Measurements from ENCODE around the gene JAK3. TPM values are rescaled to one million over a fixed set of nuclear protein-coding genes. Genes with fewer than 3 reads are reported as not detected.

Gene JAK3
- total RNA-seq, 4 donors from 2014 or later = 1.0 to 4.0 (median 1.7) TPM

- no peaks in the 10 kb centered on the region for H3K36me3 ChIP-seq
- TF ChIP-seq POLR2AphosphoS5 (IDR thresholded peaks at IDR 0.05) = no peak
- TF ChIP-seq, protein P1, sequence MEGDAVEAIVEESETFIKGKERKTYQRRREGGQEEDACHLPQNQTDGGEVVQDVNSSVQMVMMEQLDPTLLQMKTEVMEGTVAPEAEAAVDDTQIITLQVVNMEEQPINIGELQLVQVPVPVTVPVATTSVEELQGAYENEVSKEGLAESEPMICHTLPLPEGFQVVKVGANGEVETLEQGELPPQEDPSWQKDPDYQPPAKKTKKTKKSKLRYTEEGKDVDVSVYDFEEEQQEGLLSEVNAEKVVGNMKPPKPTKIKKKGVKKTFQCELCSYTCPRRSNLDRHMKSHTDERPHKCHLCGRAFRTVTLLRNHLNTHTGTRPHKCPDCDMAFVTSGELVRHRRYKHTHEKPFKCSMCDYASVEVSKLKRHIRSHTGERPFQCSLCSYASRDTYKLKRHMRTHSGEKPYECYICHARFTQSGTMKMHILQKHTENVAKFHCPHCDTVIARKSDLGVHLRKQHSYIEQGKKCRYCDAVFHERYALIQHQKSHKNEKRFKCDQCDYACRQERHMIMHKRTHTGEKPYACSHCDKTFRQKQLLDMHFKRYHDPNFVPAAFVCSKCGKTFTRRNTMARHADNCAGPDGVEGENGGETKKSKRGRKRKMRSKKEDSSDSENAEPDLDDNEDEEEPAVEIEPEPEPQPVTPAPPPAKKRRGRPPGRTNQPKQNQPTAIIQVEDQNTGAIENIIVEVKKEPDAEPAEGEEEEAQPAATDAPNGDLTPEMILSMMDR (IDR thresholded peaks at IDR 0.05) = peak in 1 of 2 donors; percentile 2
- H3K4me3 ChIP-seq = no peak overlapping the region
- WGBS = 69% methylated on average over 10 of the region's 16 CpGs
- peaks cover 31% of the 10 kb centered on the region for H3K27me3 ChIP-seq
- H3K9me3 ChIP-seq = no peaks in the 10 kb centered on the region
- H3K27ac ChIP-seq = no peak overlapping the region
- peaks cover 14% of the 10 kb centered on the region for H3K4me1 ChIP-seq
- DNase-seq (ENCODE audit: low spot score in 2 of 2) = no peak
Measured at GRCh38 chr19:17775245-17775927, 72.4 kb downstream of the JAK3 start.

Other genes starting within 250 kb of the JAK3 start
- under 1 TPM in 1 of 4 donors, not detected in 3; 0.16 TPM for gene UNC13A, start 159.6 kb downstream of the JAK3 start, total RNA-seq
- 10 to 100 TPM; 16.8 to 42.5 (median 26.4) TPM for gene MAP1S, start 128.5 kb downstream of the JAK3 start, total RNA-seq
- 10 to 100 TPM; 32.6 to 48.2 (median 35.7) TPM for gene FCHO1, start 96.5 kb downstream of the JAK3 start, total RNA-seq
- gene B3GNT3, start 52.8 kb downstream of the JAK3 start, total RNA-seq = 10 to 100 TPM in 1 of 4 donors, 1 to 10 TPM in 3; 1.4 to 12.1 (median 5.9) TPM
- gene INSL3, start 26.5 kb downstream of the JAK3 start, total RNA-seq = not detected
- 1,000 to 10,000 TPM; 1,229 to 2,185 (median 2,114) TPM for gene RPL18A, start 11.9 kb upstream of the JAK3 start, total RNA-seq
- not detected for gene SLC5A5, start 24.0 kb upstream of the JAK3 start, total RNA-seq
- 10 to 100 TPM; 24.3 to 42.7 (median 33.1) TPM for gene CCDC124, start 85.0 kb upstream of the JAK3 start, total RNA-seq
- under 1 TPM in 2 of 4 donors, not detected in 2; 0.26 to 0.51 TPM for gene KCNN1, start 119.1 kb upstream of the JAK3 start, total RNA-seq
- gene ARRDC2, start 160.2 kb upstream of the JAK3 start, total RNA-seq = 10 to 100 TPM; 11.3 to 35.0 (median 28.5) TPM
- under 1 TPM in 2 of 4 donors, not detected in 2; 0.30 to 0.87 TPM for gene IL12RB1, start 239.0 kb upstream of the JAK3 start, total RNA-seq
- gene MAST3, start 249.8 kb upstream of the JAK3 start, total RNA-seq = 10 to 100 TPM; 13.4 to 29.7 (median 20.0) TPM

Data from suprapubic skin (tissue), 4 donors.